GM23248 (cell line): ENCODE data around the gene SH2D3C.

Source experiments
- EZH2 ChIP-seq: fragments of 200-600 bp; sonication (generic); IDR thresholded peaks from 2 replicates; pipeline ENCODE4 v1.6.1; 2018; ENCODE audit warnings: antibody characterized with exemption, mild to moderate bottlenecking; ENCODE audit not compliant: insufficient read depth, poor library complexity, severe bottlenecking
- EZH2phosphoT487 ChIP-seq: fragments of 200-600 bp; sonication (generic); IDR thresholded peaks from 2 replicates; pipeline ENCODE4 v1.6.1; 2018; ENCODE audit warnings: antibody characterized with exemption, moderate library complexity, mild to moderate bottlenecking, low read depth; ENCODE audit not compliant: insufficient read depth

DNA sequence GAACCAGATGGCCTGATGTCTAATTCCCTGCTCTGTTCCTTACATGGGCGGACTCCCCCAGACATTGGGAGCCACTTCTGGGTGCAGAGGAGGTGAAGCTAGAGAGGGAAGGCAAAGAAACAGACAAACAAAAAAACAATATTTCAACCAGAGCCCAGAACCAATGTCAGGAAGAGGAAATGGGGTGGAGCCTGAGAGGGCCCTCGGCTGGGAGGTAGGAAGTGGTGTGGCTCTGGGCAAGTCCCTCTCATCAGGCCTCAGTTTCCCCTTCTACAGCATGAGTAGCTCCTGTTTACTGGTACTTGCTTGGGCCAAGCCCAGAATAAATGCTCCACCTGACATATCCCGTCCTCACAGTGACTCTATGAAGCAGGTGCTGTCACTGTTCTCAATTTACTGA is 11.1 kb downstream of the SH2D3C start:
- TF ChIP-seq EZH2 (no peak), EZH2phosphoT487 (no peak)
